Mucosa of descending colon (tissue), 3 donors: ENCODE measurements around the gene ZNF385D. TPM values are rescaled to one million over a fixed set of nuclear protein-coding genes. Genes with fewer than 3 reads are reported as not detected.

Experiments used
- ATAC-seq: fragments of 200-7000 bp; cut with Tn5 transposase; one replicate; pipeline ENCODE4 v1.9.1; 2020; ENCODE audit warnings: mild to moderate bottlenecking, moderate library complexity
- DNase-seq, 3 donors: peaks; one replicate each; pipeline ENCODE4 v3.0.0-alpha.2; 2020
- H3K36me3 ChIP-seq: fragments of 200-600 bp; one replicate; pipeline ENCODE4 v1.8.0; 2021; ENCODE audit warnings: low read depth, mild to moderate bottlenecking
- H3K4me1 ChIP-seq: fragments of 200-600 bp; one replicate; pipeline ENCODE4 v1.8.0; 2021; ENCODE audit warnings: low read depth, mild to moderate bottlenecking
- H3K4me3 ChIP-seq: fragments of 200-600 bp; one replicate; pipeline ENCODE4 v1.8.0; 2021; ENCODE audit warnings: mild to moderate bottlenecking
- H3K9me3 ChIP-seq: fragments of 200-600 bp; one replicate; pipeline ENCODE4 v1.8.0; 2021; ENCODE audit warnings: mild to moderate bottlenecking
- intact Hi-C, 2 donors: fragments of 100-400 bp; cut with DNase I in 1 of 2; cut with micrococcal nuclease in 1 of 2; formaldehyde crosslinking; loops; one replicate each; pipeline versions ENCODE4 v1.11.0 to v1.11.1; 2022; cut with DNase I, micrococcal nuclease
- total RNA-seq, 3 donors: library from RNA; stranded (reverse); fragmentation: NEBNext Ultra II Directional in 2 of 3; extraction: Animal tissue kit (Norgen Biotek cat#: 25700) in 2 of 3; gene quantifications; one replicate each; pipeline versions ENCODE4 v1.2.1 to v1.2.4, GENCODE V29; 2021 to 2023
- TF ChIP-seq, protein P1 (sequence below): fragments of 200-600 bp; IDR thresholded peaks from one replicate; pipeline ENCODE4 v1.8.0; 2022; ENCODE audit warnings: antibody characterized with exemption, mild to moderate bottlenecking
- donor health status: DM: no; HTN: no; CAD: no; lungs with moderate emphysema.
- donor health status: DM: no; HTN: no; CAD: no.
- donor health status: DM: no; HTN: yes; CAD: no.

Gene ZNF385D
- total RNA-seq, 3 donors from 2014 or later, result 1.9 to 3.1 (median 2.8) TPM

DNA sequence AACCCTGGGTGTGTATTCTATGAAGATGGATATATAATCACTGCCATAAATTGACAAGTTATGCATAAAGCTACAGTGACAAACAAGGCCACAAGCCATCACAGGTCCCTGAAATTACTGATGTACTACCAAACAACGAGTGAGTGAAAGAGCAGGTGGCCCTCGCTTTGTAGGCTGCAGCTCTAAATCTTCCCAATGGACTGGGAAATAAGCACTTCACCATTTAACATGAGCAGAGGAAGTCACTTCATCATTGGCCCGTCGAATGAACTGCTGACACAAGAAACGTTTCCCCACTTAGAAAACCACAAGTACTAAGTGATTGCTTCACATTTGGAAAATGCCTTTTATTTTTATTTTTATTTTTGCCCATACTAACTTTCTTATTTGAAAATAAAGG lies 218.0 kb downstream of the ZNF385D start:
- Histone ChIP-seq H3K4me1 (no peaks in the 10 kb centered on the region), H3K4me3 (no peak overlapping the region), H3K9me3 (peaks cover 9% of the 10 kb centered on the region), H3K36me3 (no peaks in the 10 kb centered on the region)
- DNase-seq, result no peak
- TF ChIP-seq, protein P1, sequence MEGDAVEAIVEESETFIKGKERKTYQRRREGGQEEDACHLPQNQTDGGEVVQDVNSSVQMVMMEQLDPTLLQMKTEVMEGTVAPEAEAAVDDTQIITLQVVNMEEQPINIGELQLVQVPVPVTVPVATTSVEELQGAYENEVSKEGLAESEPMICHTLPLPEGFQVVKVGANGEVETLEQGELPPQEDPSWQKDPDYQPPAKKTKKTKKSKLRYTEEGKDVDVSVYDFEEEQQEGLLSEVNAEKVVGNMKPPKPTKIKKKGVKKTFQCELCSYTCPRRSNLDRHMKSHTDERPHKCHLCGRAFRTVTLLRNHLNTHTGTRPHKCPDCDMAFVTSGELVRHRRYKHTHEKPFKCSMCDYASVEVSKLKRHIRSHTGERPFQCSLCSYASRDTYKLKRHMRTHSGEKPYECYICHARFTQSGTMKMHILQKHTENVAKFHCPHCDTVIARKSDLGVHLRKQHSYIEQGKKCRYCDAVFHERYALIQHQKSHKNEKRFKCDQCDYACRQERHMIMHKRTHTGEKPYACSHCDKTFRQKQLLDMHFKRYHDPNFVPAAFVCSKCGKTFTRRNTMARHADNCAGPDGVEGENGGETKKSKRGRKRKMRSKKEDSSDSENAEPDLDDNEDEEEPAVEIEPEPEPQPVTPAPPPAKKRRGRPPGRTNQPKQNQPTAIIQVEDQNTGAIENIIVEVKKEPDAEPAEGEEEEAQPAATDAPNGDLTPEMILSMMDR, result no peak
- intact Hi-C loops, result no loop called here
- ATAC-seq, result no peak

DNA sequence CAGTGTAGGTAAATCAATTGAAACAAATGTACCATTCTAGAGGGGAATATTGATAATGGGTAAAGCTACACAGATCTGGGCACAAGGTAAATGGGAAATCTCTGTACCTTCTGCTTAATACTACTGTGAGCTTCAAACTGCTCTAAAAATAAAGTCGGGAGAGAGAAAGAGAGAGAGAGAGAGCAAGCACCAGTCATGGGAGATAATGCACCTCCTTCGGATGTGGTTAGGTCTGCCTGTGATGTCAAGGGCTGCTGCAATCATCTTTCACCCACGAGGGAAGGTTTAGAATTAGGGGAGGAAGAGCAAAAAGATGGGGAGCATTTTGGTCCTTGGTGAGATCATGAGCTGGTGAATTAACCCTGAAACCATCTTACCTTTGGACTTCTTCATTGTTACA lies 219.1 kb downstream of the ZNF385D start:
- no peak for DNase-seq
- H3K9me3 ChIP-seq, result peaks cover 9% of the 10 kb centered on the region
- intact Hi-C loops, result no loop called here
- H3K36me3 ChIP-seq, result no peaks in the 10 kb centered on the region
- no peaks in the 10 kb centered on the region for H3K4me1 ChIP-seq
- TF ChIP-seq, protein P1, result no peak
- H3K4me3 ChIP-seq, result no peak overlapping the region
- ATAC-seq, result no peak

GRCh38 chr3:21528291-21528995 lies 222.6 kb downstream of the ZNF385D start:
- Histone ChIP-seq H3K36me3 (no peaks in the 10 kb centered on the region), H3K4me3 (no peak overlapping the region), H3K4me1 (no peaks in the 10 kb centered on the region), H3K9me3 (peaks cover 9% of the 10 kb centered on the region)
- intact Hi-C loops, result no loop called here
- ATAC-seq (no peak), DNase-seq (no peak)
- TF ChIP-seq, protein P1, result no peak

DNA sequence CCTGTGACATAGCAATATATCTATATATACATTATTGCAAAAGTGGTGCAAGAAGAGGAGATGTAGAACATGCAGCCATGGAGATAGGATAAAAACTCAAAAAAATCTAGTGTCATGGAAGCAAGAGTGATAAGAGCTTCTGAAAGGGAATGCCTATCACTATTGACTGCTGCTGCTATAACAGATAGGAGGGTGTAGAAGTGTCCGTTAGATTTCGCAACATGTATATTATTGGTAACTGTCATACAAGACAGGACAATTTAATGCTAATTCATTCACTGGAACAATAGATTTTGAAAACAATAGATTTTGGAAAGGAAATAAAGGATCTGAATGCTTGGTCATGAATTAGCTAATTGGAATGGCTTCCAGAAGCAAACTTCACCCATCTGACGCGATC lies 224.5 kb downstream of the ZNF385D start:
- peaks cover 9% of the 10 kb centered on the region for H3K9me3 ChIP-seq
- intact Hi-C loops, result no loop called here
- TF ChIP-seq, protein P1, result no peak
- no peak for ATAC-seq
- H3K4me3 ChIP-seq, result no peak overlapping the region
- no peak for DNase-seq
- no peaks in the 10 kb centered on the region for H3K4me1 ChIP-seq
- H3K36me3 ChIP-seq, result no peaks in the 10 kb centered on the region

GRCh38 chr3:21524133-21524532 lies 226.9 kb downstream of the ZNF385D start:
- no peak for ATAC-seq
- H3K36me3 ChIP-seq, result no peaks in the 10 kb centered on the region
- no peaks in the 10 kb centered on the region for H3K4me1 ChIP-seq
- TF ChIP-seq, protein P1, result no peak
- DNase-seq, result no peak
- no peaks in the 10 kb centered on the region for H3K9me3 ChIP-seq
- intact Hi-C loops, result no loop called here
- H3K4me3 ChIP-seq, result no peak overlapping the region
